GM12874 (cell line): ENCODE data around the gene CDH24.

Source experiments
- TF ChIP-seq, protein P1 (sequence below): IDR thresholded peaks from 2 replicates; pipeline ENCODE4 v1.5.1; 2011; ENCODE audit warnings: low read depth, mild to moderate bottlenecking, control low read depth, low read length, moderate library complexity; ENCODE audit not compliant: insufficient read depth

The CDH24 gene

DNA sequence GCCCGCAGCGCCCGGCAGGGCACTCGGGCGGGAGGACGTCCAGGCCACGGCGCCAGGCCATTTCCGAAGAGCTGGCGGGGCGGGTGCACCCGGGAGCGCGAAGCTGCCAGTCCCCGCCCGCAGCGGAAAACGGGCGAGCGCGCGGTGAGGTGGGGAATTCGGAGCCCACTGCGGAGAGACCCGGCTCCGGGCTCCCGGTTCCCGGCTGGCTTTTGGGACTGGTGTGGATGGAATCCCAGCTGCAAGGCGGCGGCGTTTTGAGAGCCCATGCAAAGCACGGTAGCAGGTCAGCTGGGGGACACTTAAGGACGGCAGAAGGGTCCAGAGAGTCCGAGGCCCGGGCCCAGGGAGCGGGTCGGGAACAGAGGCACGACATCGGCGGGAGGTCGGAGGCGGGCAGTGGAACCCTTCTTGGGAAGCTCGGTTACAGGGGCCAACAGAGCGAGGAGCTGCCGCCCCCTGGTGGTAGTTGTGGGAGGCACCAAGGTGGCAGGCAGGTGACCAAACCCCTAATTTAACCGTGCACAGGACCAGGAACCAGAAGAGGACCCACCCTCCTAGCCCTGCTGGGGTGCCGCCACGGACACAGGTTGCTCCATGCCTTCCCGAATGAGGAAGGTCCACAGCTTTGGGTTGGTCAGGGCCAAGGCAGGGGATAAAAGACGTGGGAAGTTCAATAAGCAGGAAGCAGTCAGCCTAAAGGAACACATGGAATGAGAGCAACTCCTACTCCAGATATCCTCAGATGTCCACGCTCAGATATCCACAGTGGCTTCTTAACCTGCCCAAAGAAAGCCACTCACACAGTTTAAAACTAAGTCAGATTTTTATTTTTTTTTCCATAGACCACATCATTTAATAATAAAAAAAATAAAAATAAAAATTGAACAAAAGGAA lies 685 bp upstream of the CDH24 start:
- TF ChIP-seq, protein P1, sequence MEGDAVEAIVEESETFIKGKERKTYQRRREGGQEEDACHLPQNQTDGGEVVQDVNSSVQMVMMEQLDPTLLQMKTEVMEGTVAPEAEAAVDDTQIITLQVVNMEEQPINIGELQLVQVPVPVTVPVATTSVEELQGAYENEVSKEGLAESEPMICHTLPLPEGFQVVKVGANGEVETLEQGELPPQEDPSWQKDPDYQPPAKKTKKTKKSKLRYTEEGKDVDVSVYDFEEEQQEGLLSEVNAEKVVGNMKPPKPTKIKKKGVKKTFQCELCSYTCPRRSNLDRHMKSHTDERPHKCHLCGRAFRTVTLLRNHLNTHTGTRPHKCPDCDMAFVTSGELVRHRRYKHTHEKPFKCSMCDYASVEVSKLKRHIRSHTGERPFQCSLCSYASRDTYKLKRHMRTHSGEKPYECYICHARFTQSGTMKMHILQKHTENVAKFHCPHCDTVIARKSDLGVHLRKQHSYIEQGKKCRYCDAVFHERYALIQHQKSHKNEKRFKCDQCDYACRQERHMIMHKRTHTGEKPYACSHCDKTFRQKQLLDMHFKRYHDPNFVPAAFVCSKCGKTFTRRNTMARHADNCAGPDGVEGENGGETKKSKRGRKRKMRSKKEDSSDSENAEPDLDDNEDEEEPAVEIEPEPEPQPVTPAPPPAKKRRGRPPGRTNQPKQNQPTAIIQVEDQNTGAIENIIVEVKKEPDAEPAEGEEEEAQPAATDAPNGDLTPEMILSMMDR = peak; percentile 95

DNA sequence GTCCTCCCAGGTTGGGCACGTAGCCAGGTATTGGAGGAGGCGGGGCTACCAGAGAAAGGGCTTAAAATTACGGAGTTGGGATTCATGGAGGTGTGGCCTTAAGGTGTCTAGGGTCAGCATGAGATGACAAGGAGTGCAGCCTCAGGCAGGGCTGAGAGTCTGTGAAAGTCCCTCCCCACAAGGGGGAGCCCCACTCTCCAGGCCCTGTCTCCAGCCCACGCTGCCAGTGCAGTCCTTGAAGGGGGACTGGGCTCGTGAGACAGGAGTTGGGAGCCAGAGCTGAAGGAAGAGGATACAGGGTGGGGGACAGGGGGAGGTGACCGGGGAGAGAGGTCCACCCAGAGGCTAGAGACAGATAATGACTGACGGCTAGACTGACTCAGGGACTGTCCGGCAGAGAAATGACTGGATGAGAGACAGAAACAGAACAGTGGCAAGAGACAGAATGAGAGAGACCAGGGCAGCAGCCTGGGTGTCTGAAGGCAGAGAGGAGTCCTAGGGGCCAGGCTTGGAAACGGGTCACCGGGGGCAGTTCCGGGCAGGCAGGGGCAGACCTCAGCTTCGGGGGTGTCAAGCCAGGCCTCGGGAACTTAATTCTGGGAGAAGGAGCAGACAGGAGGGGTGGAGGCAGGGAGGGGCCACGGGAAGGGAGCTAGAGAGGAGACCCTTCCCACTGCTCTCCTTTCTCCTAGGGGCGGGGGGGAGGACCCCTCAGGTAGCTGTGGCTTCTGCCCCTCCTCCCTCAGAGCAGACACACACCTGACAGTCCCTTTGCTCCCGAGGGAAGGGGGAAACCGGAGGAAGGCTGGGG lies 970 bp downstream of the CDH24 start:
- TF ChIP-seq, protein P1 = peak; percentile 91

DNA sequence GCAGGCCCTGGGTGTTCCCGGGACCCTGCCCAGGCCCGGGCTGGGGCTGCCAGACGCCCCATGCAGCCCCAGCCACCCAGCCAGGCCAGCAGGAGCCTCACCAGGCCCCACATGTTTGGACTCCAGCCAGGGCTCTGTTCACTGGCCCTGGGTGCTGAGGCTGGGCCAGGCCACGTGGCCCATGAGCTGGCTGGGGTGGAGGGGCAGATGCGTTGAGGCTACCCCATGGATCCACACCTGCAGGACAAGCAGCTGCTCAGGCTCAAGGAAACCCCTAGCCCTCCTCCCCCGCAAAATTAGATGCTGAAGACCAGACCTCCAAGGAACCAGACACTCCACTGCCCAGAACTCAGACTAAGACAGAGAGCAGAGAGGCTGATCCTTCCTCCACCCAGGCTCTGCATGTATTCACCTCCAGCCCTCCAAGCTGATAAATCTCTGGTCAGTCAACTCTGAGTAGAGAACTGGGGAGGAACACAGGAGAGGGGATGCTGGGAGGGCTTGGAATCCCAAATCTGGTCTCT lies 1.6 kb downstream of the CDH24 start:
- TF ChIP-seq, protein P1 = no peak

DNA sequence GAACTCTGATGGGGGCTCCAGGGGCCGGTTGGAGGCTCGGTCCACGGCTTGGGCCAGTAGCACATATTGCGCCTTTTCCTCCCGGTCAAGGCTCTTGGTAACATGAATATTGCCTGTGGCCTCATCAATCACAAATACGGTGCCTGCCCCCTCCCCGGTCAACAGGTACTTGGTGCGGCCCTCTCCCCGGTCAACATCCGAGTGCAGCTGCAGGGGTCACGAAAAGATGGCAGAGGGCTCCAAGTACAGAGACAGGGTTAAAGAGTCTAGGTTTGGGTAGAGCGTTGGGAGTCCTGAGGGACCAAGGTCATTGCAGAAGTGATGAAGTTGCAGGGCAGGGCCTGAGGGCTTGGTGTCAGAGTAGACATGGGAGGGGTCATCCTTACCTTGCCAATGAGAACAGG lies 2.2 kb downstream of the CDH24 start:
- TF ChIP-seq, protein P1 = no peak

DNA sequence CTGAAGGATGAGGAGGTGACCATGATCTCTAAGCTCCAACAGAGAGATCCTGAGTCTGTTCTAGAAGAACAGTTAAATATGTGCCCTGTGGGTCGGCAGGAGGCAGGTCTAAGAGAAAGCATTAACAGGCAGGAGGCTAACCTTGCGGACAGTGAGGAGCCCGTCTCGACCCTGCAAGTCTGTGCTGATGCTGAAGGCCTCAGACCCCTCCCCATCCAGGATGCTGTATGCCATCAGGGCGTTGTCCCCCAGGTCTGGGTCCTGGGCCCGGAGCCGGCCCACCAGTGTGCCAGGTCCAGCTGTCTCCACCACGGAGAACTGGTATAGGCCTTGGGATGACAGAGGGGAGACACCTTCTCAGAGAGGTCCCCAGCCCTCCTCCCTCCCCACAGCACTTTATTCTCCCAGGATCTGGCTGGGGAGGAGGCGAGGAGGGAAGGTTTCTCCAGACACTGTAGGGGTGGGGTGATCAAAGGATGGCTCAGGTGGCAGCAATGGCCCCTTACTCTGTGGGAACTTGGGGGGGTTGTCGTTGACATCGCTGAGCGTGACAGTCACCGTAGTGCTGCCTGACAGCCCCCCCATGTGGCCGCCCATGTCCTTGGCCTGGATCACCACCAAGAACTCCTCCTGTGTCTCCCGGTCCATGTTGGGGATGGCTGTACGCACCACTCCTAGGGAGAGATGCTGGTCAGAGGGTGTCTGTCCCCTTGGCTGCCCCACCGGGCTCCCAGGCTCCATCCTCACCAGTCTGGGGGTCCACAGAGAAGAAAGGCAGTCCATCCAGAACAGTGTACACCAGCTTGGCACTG lies 3.1 kb downstream of the CDH24 start:
- TF ChIP-seq, protein P1 = peak; percentile 36

DNA sequence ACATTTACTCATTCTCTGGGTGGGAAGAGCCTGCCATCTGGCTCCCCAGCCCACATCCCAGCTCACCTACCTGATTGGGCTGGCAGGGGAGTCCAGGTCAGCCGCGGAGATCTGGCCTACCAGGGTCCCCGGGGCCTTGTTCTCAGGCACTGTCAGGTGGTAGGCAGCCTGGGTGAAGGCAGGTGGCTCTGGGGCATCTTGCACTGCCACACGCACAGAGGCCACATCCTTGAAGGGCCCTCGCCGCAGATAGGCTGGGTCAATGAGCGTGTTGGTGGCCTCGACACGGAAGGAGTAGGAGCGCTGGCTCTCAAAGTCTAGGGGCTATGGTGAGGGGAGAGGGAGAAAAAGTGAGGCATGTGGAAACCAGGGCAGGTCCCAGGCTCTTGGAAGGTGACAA lies 3.9 kb downstream of the CDH24 start:
- TF ChIP-seq, protein P1 = no peak
